ENCODE results near the gene MYOF. TPM values are rescaled to one million over a fixed set of nuclear protein-coding genes. Genes with fewer than 3 reads are reported as not detected.

MYOF gene
- total and polyA plus RNA-seq, 9 of the 15 experiments (the other 6 are each of a cell fraction or from before 2014, with no cell fraction given), result 0.06 to 0.27 TPM; not detected in 7

- no peak for ATAC-seq
- no peaks in the 10 kb centered on the region for H3K36me3 ChIP-seq (ENCODE audit: control insufficient read depth, insufficient read depth, low read length)
- H4K20me1 ChIP-seq (replicated peaks; ENCODE audit: control insufficient read depth, insufficient read depth, low read length), result no peaks in the 10 kb centered on the region
- no peaks in the 10 kb centered on the region for H3K79me2 ChIP-seq (ENCODE audit: control insufficient read depth, insufficient read depth, low read length)
- DNase-seq (ENCODE audit: extremely low read depth in 1 of 4, low spot score in 3 of 4), result no peak
- in situ Hi-C loops (cut with MboI) (no loop called here), intact Hi-C loops (cut with micrococcal nuclease) (no loop called here)
- no peaks in the 10 kb centered on the region; a peak in 2 of 5 replicates for H3K4me1 ChIP-seq (replicated peaks in 1 of 2; ENCODE audit: control insufficient read depth in 2 of 2, insufficient read depth in 2 of 2, low read length in 2 of 2)
- no peak overlapping the region for H3K4me3 ChIP-seq
- no peak overlapping the region for H3K27ac ChIP-seq (ENCODE audit: extremely low read depth, low read depth, low read length)
- no peak for FAIRE-seq
- H3K9ac ChIP-seq (ENCODE audit: insufficient read depth in 1 of 2, low read depth in 2 of 2, low read length in 2 of 2), result no peak overlapping the region
- CTCF ChIA-PET (ENCODE audit: low intra/inter-chr PET ratio), result no interaction called here
- BruUV-seq (replicated peaks), result no TSS peak
- WGBS (ENCODE audit: insufficient coverage, low coverage, missing lambda C conversion rate), result 0% methylated on average over 1 of the region's 1 CpG
- peaks cover 0 to 15% of the 10 kb centered on the region in 2 experiments; a peak in 4 of 5 replicates for H3K27me3 ChIP-seq (ENCODE audit: control insufficient read depth in 2 of 2, insufficient read depth in 2 of 2, low read length in 2 of 2)
- H3K9me1 ChIP-seq (ENCODE audit: control insufficient read depth, insufficient read depth, low read length), result no peaks in the 10 kb centered on the region
- no peak for TF ChIP-seq ZBTB9 (CRISPR knock-in tag; IDR thresholded peaks at IDR 0.05)
- TF ChIP-seq ZNF41 (CRISPR knock-in tag; conservative IDR thresholded peaks at IDR 0.05), result no peak
- no peak for TF ChIP-seq DIDO1 (tag; IDR thresholded peaks at IDR 0.05; ENCODE audit: low read depth)
- TF ChIP-seq CBX1 (IDR thresholded peaks at IDR 0.05; ENCODE audit: low read depth), result no peak
- TF ChIP-seq THRB (CRISPR knock-in tag; conservative IDR thresholded peaks at IDR 0.05), result no peak
- TF ChIP-seq PML (IDR thresholded peaks at IDR 0.05; ENCODE audit: low read length), result no peak
- TF ChIP-seq ZNF133 (CRISPR knock-in tag; IDR thresholded peaks at IDR 0.05), result no peak
- TF ChIP-seq GTF2F1 (IDR thresholded peaks at IDR 0.05; ENCODE audit: low read depth, low read length), result no peak
- TF ChIP-seq HDAC8 (tag; IDR thresholded peaks at IDR 0.05), result no peak
- no peak for TF ChIP-seq TFAM (CRISPR knock-in tag; conservative IDR thresholded peaks at IDR 0.05)
- TF ChIP-seq ZNF408 (CRISPR knock-in tag; IDR thresholded peaks at IDR 0.05; ENCODE audit: low read depth), result no peak
- H3K9me3 ChIP-seq (replicated peaks; ENCODE audit: control insufficient read depth, insufficient read depth, low read depth, low read length), result no peaks in the 10 kb centered on the region
- no peak overlapping the region for H2AFZ ChIP-seq (ENCODE audit: low read depth, low read length)
- POLR2A ChIA-PET, result no interaction called here
- no peak overlapping the region for H3K4me2 ChIP-seq (ENCODE audit: insufficient read depth, low read length)
Observed at GRCh38 chr10:93364966-93365365, 117.2 kb downstream of the MYOF start.

All from K562 (cell line).